ENCODE data around the gene STPG1. TPM values are rescaled to one million over a fixed set of nuclear protein-coding genes. Genes with fewer than 3 reads are reported as not detected.
"Not testable (repeated sequence)": the region's sequence is repeated elsewhere in the genome, so short reads cannot be mapped to it uniquely, and the experiment has no call there.

The STPG1 gene
- total and polyA plus RNA-seq, 2 donors (not counting 3 experiments of a cell fraction or from before 2014, with no cell fraction given), result 6.3 to 10.2 TPM

DNA sequence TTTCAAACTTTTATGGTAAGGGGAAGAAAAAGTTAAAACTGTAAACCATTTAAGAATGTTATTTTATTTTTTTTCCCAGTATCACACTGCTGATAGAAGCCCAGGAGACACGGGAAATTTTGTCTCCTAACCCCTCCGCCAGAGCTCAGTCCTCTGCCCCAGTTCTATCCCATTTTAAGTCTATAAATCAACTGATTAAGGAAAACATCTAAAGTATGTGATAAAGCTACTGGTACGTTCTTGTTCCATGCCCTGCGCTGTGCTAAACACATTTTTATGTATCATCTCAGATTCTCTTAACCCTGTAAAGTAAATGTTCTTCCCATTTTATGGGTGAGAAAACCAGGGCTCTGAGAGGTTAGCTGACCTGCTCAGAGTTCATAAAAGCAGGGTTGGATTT, 36.7 kb upstream of the STPG1 start:
- DNase-seq (ENCODE audit: low read depth, low spot score), result no peak
- Histone ChIP-seq H3K4me3 (replicated peaks in 1 of 3; ENCODE audit: insufficient read depth in 1 of 3, low read depth in 1 of 3, low read length in 3 of 3) (no peak overlapping the region), H3K36me3 (ENCODE audit: control insufficient read depth in 2 of 2, extremely low read depth in 1 of 2, insufficient read depth in 2 of 2, low read length in 2 of 2) (peaks cover 0 to 5% of the 10 kb centered on the region in 2 experiments), H3K27me3 (ENCODE audit: control insufficient read depth in 2 of 2, insufficient read depth in 2 of 2, low read length in 2 of 2) (no peaks in the 10 kb centered on the region), H3K4me2 (ENCODE audit: insufficient read depth, low read length) (no peak overlapping the region), H2AFZ (ENCODE audit: low read depth, low read length) (no peak overlapping the region), H3K79me2 (ENCODE audit: control insufficient read depth, insufficient read depth, low read length) (no peaks in the 10 kb centered on the region), H3K9ac (replicated peaks; ENCODE audit: extremely low read depth, insufficient read depth, low read length) (no peak overlapping the region), H3K4me1 (ENCODE audit: control insufficient read depth, extremely low read depth, insufficient read depth, low read length) (no peaks in the 10 kb centered on the region), H3K9me1 (replicated peaks; ENCODE audit: control insufficient read depth, extremely low read depth, insufficient read depth, low read length) (no peaks in the 10 kb centered on the region), H3K27ac (ENCODE audit: insufficient read depth, low read depth, low read length) (no peak overlapping the region), H4K20me1 (replicated peaks; ENCODE audit: control insufficient read depth, extremely low read depth, insufficient read depth, low read length) (no peaks in the 10 kb centered on the region), H3K9me3 (replicated peaks; ENCODE audit: control insufficient read depth, insufficient read depth, low read length) (no peaks in the 10 kb centered on the region)
- no peak for FAIRE-seq
- ChIA-PET CTCF (no interaction called here), POLR2A (no interaction called here)
- TF ChIP-seq JUN (IDR thresholded peaks at IDR 0.05; ENCODE audit: borderline replicate concordance, insufficient read depth, insufficient read length, low read depth), result no peak
- TF ChIP-seq, protein P1, sequence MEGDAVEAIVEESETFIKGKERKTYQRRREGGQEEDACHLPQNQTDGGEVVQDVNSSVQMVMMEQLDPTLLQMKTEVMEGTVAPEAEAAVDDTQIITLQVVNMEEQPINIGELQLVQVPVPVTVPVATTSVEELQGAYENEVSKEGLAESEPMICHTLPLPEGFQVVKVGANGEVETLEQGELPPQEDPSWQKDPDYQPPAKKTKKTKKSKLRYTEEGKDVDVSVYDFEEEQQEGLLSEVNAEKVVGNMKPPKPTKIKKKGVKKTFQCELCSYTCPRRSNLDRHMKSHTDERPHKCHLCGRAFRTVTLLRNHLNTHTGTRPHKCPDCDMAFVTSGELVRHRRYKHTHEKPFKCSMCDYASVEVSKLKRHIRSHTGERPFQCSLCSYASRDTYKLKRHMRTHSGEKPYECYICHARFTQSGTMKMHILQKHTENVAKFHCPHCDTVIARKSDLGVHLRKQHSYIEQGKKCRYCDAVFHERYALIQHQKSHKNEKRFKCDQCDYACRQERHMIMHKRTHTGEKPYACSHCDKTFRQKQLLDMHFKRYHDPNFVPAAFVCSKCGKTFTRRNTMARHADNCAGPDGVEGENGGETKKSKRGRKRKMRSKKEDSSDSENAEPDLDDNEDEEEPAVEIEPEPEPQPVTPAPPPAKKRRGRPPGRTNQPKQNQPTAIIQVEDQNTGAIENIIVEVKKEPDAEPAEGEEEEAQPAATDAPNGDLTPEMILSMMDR (IDR thresholded peaks at IDR 0.05; ENCODE audit: extremely low read depth in 1 of 2, insufficient read depth in 1 of 2, low read depth in 1 of 2, low read length in 2 of 2), result no peak
- no TSS peak for BruUV-seq (replicated peaks)
- intact Hi-C loops (cut with micrococcal nuclease), result no loop called here
- dilution Hi-C loops (cut with MboI; ENCODE audit: extremely low pct_ligation_motif_present, low sequenced_read_pairs), result no loop called here

DNA sequence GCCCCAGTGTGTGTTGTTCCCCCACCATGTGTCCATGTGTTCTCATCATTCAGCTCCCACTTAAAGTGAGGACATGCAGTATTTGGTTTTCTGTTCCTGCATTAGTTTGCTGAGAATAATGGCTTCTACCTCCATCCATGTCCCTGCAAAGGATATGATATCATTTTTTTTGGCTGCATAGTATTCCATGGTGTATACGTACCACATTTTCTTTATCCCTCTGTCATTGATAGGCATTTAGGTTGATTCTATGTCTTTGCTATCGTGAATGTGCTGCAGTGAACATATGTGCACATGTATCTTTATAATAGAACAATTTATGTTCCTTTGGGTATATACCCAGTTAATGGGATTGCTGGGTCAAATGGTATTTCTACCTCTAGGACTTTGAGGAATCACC, 32.9 kb upstream of the STPG1 start:
- H3K79me2 ChIP-seq (ENCODE audit: control insufficient read depth, insufficient read depth, low read length), result not testable (repeated sequence)

More for the DNA sequence above, 32.9 kb upstream of the STPG1 start:
- H3K36me3 ChIP-seq (ENCODE audit: control insufficient read depth in 2 of 2, extremely low read depth in 1 of 2, insufficient read depth in 2 of 2, low read length in 2 of 2); H4K20me1 ChIP-seq (replicated peaks; ENCODE audit: control insufficient read depth, extremely low read depth, insufficient read depth, low read length); H3K27ac ChIP-seq (ENCODE audit: insufficient read depth, low read depth, low read length); CTCF ChIA-PET; intact Hi-C loops (cut with micrococcal nuclease); DNase-seq (ENCODE audit: low read depth, low spot score); H3K4me2 ChIP-seq (ENCODE audit: insufficient read depth, low read length); H3K27me3 ChIP-seq (ENCODE audit: control insufficient read depth in 2 of 2, insufficient read depth in 2 of 2, low read length in 2 of 2); FAIRE-seq; H3K4me1 ChIP-seq (ENCODE audit: control insufficient read depth, extremely low read depth, insufficient read depth, low read length); H3K9me3 ChIP-seq (replicated peaks; ENCODE audit: control insufficient read depth, insufficient read depth, low read length); POLR2A ChIA-PET; BruUV-seq (replicated peaks); H3K4me3 ChIP-seq (replicated peaks in 1 of 3; ENCODE audit: insufficient read depth in 1 of 3, low read depth in 1 of 3, low read length in 3 of 3); H3K9me1 ChIP-seq (replicated peaks; ENCODE audit: control insufficient read depth, extremely low read depth, insufficient read depth, low read length); H3K9ac ChIP-seq (replicated peaks; ENCODE audit: extremely low read depth, insufficient read depth, low read length); dilution Hi-C loops (cut with MboI; ENCODE audit: extremely low pct_ligation_motif_present, low sequenced_read_pairs); H2AFZ ChIP-seq (ENCODE audit: low read depth, low read length): not testable (repeated sequence)

Measured in endothelial cell of umbilical vein (primary cell).